ENCODE results near the gene SLC18B1. TPM values are rescaled to one million over a fixed set of nuclear protein-coding genes. Genes with fewer than 3 reads are reported as not detected.

Gene SLC18B1
- polyA plus RNA-seq, 1 donor (not counting 4 experiments of a cell fraction or from before 2014, with no cell fraction given), result 23.1 TPM

- H3K4me1 ChIP-seq (ENCODE audit: control insufficient read depth, extremely low read depth, insufficient read depth, low read length), result peaks cover 22% of the 10 kb centered on the region
- H3K9ac ChIP-seq (ENCODE audit: control insufficient read depth, extremely low read depth, insufficient read depth, low read length), result peak overlapping the region; percentile 96
- H3K4me2 ChIP-seq (ENCODE audit: control insufficient read depth, extremely low read depth, insufficient read depth, low read depth, low read length), result peak overlapping the region; percentile 99
- no peaks in the 10 kb centered on the region for H3K27me3 ChIP-seq (ENCODE audit: control insufficient read depth, extremely low read depth, insufficient read depth, low read length)
- TF ChIP-seq, protein P1, sequence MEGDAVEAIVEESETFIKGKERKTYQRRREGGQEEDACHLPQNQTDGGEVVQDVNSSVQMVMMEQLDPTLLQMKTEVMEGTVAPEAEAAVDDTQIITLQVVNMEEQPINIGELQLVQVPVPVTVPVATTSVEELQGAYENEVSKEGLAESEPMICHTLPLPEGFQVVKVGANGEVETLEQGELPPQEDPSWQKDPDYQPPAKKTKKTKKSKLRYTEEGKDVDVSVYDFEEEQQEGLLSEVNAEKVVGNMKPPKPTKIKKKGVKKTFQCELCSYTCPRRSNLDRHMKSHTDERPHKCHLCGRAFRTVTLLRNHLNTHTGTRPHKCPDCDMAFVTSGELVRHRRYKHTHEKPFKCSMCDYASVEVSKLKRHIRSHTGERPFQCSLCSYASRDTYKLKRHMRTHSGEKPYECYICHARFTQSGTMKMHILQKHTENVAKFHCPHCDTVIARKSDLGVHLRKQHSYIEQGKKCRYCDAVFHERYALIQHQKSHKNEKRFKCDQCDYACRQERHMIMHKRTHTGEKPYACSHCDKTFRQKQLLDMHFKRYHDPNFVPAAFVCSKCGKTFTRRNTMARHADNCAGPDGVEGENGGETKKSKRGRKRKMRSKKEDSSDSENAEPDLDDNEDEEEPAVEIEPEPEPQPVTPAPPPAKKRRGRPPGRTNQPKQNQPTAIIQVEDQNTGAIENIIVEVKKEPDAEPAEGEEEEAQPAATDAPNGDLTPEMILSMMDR (optimal IDR thresholded peaks at IDR 0.05 in 1 of 3, IDR thresholded peaks at IDR 0.05 in 1 of 3, conservative IDR thresholded peaks at IDR 0.05 in 1 of 3; ENCODE audit: extremely low read depth in 1 of 3, insufficient read depth in 2 of 3, low read length in 3 of 3), result no peak
- no peak for TF ChIP-seq EZH2 (IDR thresholded peaks at IDR 0.05; ENCODE audit: low read length)
- H3K36me3 ChIP-seq (ENCODE audit: control insufficient read depth in 2 of 2, extremely low read depth in 1 of 2, insufficient read depth in 2 of 2, low read length in 2 of 2), result peaks cover 16 to 27% of the 10 kb centered on the region in 2 experiments
- peaks cover 25% of the 10 kb centered on the region for H4K20me1 ChIP-seq (ENCODE audit: control insufficient read depth, extremely low read depth, insufficient read depth, low read length)
- no peak for DNase-seq (ENCODE audit: low read depth, low spot score)
- no peaks in the 10 kb centered on the region for H3K9me3 ChIP-seq (ENCODE audit: control insufficient read depth, low read depth, low read length)
- peak overlapping the region; percentile 92 for H2AFZ ChIP-seq (ENCODE audit: control insufficient read depth, low read length)
- no peak for FAIRE-seq
- no peaks in the 10 kb centered on the region for H3K9me1 ChIP-seq (ENCODE audit: control insufficient read depth, extremely low read depth, insufficient read depth, low read length)
- H3K4me3 ChIP-seq (ENCODE audit: control insufficient read depth in 2 of 3, extremely low read depth in 1 of 3, insufficient read depth in 2 of 3, low read depth in 1 of 3, low read length in 3 of 3), result peak overlapping the region; percentile 57 to 82 (median 80)
- peaks cover 34% of the 10 kb centered on the region for H3K79me2 ChIP-seq (ENCODE audit: control insufficient read depth, insufficient read depth, low read length)
- H3K27ac ChIP-seq (ENCODE audit: control insufficient read depth, insufficient read depth, low read length), result peak overlapping the region; percentile 97
- dilution Hi-C loops (cut with MboI; ENCODE audit: extremely low pct_ligation_motif_present, low sequenced_read_pairs), result no loop called here
Measured at GRCh38 chr6:132813173-132813856, 14.9 kb upstream of the SLC18B1 start.

GRCh38 chr6:132812756-132813172 lies 14.3 kb upstream of the SLC18B1 start:
- peak overlapping the region; percentile 99 for H3K4me2 ChIP-seq (ENCODE audit: control insufficient read depth, extremely low read depth, insufficient read depth, low read depth, low read length)

More at GRCh38 chr6:132812756-132813172, 14.3 kb upstream of the SLC18B1 start:
- dilution Hi-C loops (cut with MboI; ENCODE audit: extremely low pct_ligation_motif_present, low sequenced_read_pairs), result no loop called here
- FAIRE-seq, result no peak
- Histone ChIP-seq H3K9me1 (ENCODE audit: control insufficient read depth, extremely low read depth, insufficient read depth, low read length) (no peaks in the 10 kb centered on the region), H3K27me3 (ENCODE audit: control insufficient read depth, extremely low read depth, insufficient read depth, low read length) (no peaks in the 10 kb centered on the region), H3K27ac (ENCODE audit: control insufficient read depth, insufficient read depth, low read length) (peak overlapping the region; percentile 97), H3K4me3 (ENCODE audit: control insufficient read depth in 2 of 3, extremely low read depth in 1 of 3, insufficient read depth in 2 of 3, low read depth in 1 of 3, low read length in 3 of 3) (peak overlapping the region; percentile 57 to 82 (median 80)), H3K9ac (ENCODE audit: control insufficient read depth, extremely low read depth, insufficient read depth, low read length) (peak overlapping the region; percentile 96), H3K4me1 (ENCODE audit: control insufficient read depth, extremely low read depth, insufficient read depth, low read length) (peaks cover 21% of the 10 kb centered on the region), H3K9me3 (ENCODE audit: control insufficient read depth, low read depth, low read length) (no peaks in the 10 kb centered on the region), H2AFZ (ENCODE audit: control insufficient read depth, low read length) (peak overlapping the region; percentile 92), H3K36me3 (ENCODE audit: control insufficient read depth in 2 of 2, extremely low read depth in 1 of 2, insufficient read depth in 2 of 2, low read length in 2 of 2) (peaks cover 11 to 23% of the 10 kb centered on the region in 2 experiments), H3K79me2 (ENCODE audit: control insufficient read depth, insufficient read depth, low read length) (peaks cover 34% of the 10 kb centered on the region), H4K20me1 (ENCODE audit: control insufficient read depth, extremely low read depth, insufficient read depth, low read length) (peaks cover 20% of the 10 kb centered on the region)
- TF ChIP-seq, protein P1 (optimal IDR thresholded peaks at IDR 0.05 in 1 of 3, IDR thresholded peaks at IDR 0.05 in 1 of 3, conservative IDR thresholded peaks at IDR 0.05 in 1 of 3; ENCODE audit: extremely low read depth in 1 of 3, insufficient read depth in 2 of 3, low read length in 3 of 3), result no peak
- no peak for TF ChIP-seq EZH2 (IDR thresholded peaks at IDR 0.05; ENCODE audit: low read length)
- no peak for DNase-seq (ENCODE audit: low read depth, low spot score)
